ENCODE results near the gene LMX1B.

DNA sequence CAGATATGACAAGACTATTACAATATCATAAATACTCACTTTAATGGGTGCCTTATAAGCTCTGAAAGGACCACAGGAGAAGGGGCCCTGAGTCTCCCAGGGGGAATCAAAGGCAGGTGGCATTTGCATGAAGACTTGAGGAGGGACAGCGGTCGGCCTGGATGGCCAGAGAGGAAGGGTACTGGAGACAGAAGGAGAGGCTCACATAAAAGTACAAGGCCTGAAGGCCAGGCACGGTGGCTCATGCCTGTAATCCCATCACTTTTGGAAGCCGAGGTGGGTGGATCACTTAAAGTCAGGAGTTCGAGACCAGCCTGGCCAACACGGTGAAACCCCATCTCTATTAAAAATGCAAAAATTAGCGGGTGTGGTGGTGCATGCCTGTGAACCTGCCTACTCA lies 29.1 kb upstream of the LMX1B start:
- TF ChIP-seq, protein P1, sequence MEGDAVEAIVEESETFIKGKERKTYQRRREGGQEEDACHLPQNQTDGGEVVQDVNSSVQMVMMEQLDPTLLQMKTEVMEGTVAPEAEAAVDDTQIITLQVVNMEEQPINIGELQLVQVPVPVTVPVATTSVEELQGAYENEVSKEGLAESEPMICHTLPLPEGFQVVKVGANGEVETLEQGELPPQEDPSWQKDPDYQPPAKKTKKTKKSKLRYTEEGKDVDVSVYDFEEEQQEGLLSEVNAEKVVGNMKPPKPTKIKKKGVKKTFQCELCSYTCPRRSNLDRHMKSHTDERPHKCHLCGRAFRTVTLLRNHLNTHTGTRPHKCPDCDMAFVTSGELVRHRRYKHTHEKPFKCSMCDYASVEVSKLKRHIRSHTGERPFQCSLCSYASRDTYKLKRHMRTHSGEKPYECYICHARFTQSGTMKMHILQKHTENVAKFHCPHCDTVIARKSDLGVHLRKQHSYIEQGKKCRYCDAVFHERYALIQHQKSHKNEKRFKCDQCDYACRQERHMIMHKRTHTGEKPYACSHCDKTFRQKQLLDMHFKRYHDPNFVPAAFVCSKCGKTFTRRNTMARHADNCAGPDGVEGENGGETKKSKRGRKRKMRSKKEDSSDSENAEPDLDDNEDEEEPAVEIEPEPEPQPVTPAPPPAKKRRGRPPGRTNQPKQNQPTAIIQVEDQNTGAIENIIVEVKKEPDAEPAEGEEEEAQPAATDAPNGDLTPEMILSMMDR (IDR thresholded peaks at IDR 0.05), result no peak
- TF ChIP-seq TEAD1 (CRISPR knock-in tag; IDR thresholded peaks at IDR 0.05) (no peak), NR2C2 (CRISPR knock-in tag; IDR thresholded peaks at IDR 0.05) (no peak), HMGA2 (CRISPR knock-in tag; IDR thresholded peaks at IDR 0.05) (no peak), FOXP1 (CRISPR knock-in tag; IDR thresholded peaks at IDR 0.05; ENCODE audit: borderline replicate concordance) (no peak), ELF4 (CRISPR knock-in tag; IDR thresholded peaks at IDR 0.05; ENCODE audit: low read depth) (no peak), NFE2L1 (CRISPR knock-in tag; IDR thresholded peaks at IDR 0.05) (no peak), MXD4 (CRISPR knock-in tag; IDR thresholded peaks at IDR 0.05; ENCODE audit: borderline replicate concordance) (no peak), ETV6 (CRISPR knock-in tag; IDR thresholded peaks at IDR 0.05) (no peak), FOXJ3 (CRISPR knock-in tag; IDR thresholded peaks at IDR 0.05; ENCODE audit: borderline replicate concordance) (no peak), SP1 (CRISPR knock-in tag; conservative IDR thresholded peaks at IDR 0.05) (no peak)
- TF ChIP-seq, protein P2, sequence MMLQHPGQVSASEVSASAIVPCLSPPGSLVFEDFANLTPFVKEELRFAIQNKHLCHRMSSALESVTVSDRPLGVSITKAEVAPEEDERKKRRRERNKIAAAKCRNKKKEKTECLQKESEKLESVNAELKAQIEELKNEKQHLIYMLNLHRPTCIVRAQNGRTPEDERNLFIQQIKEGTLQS (CRISPR knock-in tag; conservative IDR thresholded peaks at IDR 0.05), result no peak
- TF ChIP-seq, protein P3, sequence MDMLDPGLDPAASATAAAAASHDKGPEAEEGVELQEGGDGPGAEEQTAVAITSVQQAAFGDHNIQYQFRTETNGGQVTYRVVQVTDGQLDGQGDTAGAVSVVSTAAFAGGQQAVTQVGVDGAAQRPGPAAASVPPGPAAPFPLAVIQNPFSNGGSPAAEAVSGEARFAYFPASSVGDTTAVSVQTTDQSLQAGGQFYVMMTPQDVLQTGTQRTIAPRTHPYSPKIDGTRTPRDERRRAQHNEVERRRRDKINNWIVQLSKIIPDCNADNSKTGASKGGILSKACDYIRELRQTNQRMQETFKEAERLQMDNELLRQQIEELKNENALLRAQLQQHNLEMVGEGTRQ (CRISPR knock-in tag; IDR thresholded peaks at IDR 0.05), result no peak
- TF ChIP-seq, protein P4, sequence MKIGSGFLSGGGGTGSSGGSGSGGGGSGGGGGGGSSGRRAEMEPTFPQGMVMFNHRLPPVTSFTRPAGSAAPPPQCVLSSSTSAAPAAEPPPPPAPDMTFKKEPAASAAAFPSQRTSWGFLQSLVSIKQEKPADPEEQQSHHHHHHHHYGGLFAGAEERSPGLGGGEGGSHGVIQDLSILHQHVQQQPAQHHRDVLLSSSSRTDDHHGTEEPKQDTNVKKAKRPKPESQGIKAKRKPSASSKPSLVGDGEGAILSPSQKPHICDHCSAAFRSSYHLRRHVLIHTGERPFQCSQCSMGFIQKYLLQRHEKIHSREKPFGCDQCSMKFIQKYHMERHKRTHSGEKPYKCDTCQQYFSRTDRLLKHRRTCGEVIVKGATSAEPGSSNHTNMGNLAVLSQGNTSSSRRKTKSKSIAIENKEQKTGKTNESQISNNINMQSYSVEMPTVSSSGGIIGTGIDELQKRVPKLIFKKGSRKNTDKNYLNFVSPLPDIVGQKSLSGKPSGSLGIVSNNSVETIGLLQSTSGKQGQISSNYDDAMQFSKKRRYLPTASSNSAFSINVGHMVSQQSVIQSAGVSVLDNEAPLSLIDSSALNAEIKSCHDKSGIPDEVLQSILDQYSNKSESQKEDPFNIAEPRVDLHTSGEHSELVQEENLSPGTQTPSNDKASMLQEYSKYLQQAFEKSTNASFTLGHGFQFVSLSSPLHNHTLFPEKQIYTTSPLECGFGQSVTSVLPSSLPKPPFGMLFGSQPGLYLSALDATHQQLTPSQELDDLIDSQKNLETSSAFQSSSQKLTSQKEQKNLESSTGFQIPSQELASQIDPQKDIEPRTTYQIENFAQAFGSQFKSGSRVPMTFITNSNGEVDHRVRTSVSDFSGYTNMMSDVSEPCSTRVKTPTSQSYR (CRISPR knock-in tag; IDR thresholded peaks at IDR 0.05), result no peak

Data from WTC11 (cell line).